ENCODE results near the gene ELF4.

GRCh38 chrX:130100180-130100579 is 10.1 kb downstream of the ELF4 start:
- TF ChIP-seq CTCF (IDR thresholded peaks at IDR 0.05) (no peak), POLR2AphosphoS5 (IDR thresholded peaks at IDR 0.05) (peak; percentile 7), POLR2A (IDR thresholded peaks at IDR 0.05) (no peak)

Data from gastroesophageal sphincter (tissue), 3 donors.